WI38 (cell line): ENCODE measurements around the gene EIF1AD.

ENCODE experiments used
- H3K4me3 ChIP-seq: 2 replicates; pipeline ENCODE4 v1.5.1; 2011; ENCODE audit warnings: low read depth, mild to moderate bottlenecking, control low read depth, low read length
- TF ChIP-seq, protein P1 (sequence below): IDR thresholded peaks from 2 replicates; pipeline ENCODE4 v1.5.1; 2012; ENCODE audit warnings: low read depth, mild to moderate bottlenecking, control low read depth, low read length

Gene EIF1AD

GRCh38 chr11:65962141-65962564, 39.8 kb downstream of the EIF1AD start:
- H3K4me3 ChIP-seq, result peak overlapping the region; percentile 92
- TF ChIP-seq, protein P1, sequence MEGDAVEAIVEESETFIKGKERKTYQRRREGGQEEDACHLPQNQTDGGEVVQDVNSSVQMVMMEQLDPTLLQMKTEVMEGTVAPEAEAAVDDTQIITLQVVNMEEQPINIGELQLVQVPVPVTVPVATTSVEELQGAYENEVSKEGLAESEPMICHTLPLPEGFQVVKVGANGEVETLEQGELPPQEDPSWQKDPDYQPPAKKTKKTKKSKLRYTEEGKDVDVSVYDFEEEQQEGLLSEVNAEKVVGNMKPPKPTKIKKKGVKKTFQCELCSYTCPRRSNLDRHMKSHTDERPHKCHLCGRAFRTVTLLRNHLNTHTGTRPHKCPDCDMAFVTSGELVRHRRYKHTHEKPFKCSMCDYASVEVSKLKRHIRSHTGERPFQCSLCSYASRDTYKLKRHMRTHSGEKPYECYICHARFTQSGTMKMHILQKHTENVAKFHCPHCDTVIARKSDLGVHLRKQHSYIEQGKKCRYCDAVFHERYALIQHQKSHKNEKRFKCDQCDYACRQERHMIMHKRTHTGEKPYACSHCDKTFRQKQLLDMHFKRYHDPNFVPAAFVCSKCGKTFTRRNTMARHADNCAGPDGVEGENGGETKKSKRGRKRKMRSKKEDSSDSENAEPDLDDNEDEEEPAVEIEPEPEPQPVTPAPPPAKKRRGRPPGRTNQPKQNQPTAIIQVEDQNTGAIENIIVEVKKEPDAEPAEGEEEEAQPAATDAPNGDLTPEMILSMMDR, result no peak

DNA sequence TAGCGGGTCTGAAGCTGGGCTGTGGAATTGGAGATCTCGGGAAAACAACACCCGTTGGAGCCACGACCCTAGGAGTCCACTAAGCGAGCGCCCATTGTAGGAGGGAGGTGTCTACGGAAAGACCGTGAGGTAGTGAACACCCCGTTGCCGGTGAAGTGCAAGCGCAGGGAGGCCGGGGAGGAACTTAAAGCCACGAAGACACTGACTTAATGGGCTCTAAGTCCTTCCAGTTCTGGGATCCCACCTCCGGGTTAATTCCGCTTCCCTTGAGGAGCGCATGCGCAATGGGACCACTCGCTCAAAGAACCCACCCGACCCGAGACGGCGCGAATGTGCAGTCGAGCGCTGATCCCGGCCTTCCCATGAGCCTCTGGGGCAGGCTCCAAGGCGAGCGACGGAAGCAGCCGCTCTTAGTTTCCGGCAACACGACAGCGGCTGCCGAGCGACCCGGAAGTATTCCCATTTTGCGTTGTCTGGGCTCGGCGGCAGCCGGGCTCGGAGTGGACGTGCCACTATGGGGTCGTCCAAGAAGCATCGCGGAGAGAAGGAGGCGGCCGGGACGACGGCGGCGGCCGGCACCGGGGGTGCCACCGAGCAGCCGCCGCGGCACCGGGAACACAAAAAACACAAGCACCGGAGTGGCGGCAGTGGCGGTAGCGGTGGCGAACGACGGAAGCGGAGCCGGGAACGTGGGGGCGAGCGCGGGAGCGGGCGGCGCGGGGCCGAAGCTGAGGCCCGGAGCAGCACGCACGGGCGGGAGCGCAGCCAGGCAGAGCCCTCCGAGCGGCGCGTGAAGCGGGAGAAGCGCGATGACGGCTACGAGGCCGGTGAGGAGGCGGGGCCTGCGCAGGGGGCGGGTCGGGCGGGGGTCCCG, 40.5 kb downstream of the EIF1AD start, which contains the start of gene SART1:
TSS of gene SART1 (plus strand) at position 468 of the 874 bp plus-strand sequence. CDS start at position 515, 47 bp downstream.
- TF ChIP-seq, protein P1, result no peak
- H3K4me3 ChIP-seq, result peak within 1 kb of the TSS; percentile 92

DNA sequence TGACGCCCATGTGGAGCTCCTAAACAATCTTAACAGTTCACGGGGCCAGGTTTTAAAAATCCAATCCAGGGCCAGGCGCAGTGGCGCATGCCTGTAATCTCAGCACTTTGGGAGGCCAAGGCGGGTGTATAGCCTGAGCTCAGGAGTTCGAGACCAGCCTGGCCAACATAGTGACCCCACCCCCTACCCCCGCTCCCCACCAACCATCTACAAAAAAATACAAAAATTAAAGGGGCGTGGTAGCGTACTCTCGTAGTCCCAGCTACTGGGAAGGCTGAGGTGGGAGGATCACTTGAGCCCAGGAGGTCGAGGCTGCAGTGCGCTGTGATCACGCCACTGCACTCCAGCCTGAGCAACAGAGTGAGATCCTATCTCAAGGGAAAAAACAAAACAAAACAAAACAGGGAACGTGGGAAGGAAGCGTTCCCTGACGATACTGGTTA, 41.1 kb downstream of the EIF1AD start:
- TF ChIP-seq, protein P1, result no peak
- H3K4me3 ChIP-seq, result peak overlapping the region; percentile 92

GRCh38 chr11:65958774-65959420, 43.1 kb downstream of the EIF1AD start:
- TF ChIP-seq, protein P1, result no peak

GRCh38 chr11:65958291-65958690, 43.7 kb downstream of the EIF1AD start:
- H3K4me3 ChIP-seq, result no peak overlapping the region
- TF ChIP-seq, protein P1, result no peak

More at GRCh38 chr11:65958774-65959420, 43.1 kb downstream of the EIF1AD start:
- H3K4me3 ChIP-seq, result no peak overlapping the region

GRCh38 chr11:65954771-65955170, 47.2 kb downstream of the EIF1AD start:
- TF ChIP-seq, protein P1, result no peak
- no peak overlapping the region for H3K4me3 ChIP-seq

DNA sequence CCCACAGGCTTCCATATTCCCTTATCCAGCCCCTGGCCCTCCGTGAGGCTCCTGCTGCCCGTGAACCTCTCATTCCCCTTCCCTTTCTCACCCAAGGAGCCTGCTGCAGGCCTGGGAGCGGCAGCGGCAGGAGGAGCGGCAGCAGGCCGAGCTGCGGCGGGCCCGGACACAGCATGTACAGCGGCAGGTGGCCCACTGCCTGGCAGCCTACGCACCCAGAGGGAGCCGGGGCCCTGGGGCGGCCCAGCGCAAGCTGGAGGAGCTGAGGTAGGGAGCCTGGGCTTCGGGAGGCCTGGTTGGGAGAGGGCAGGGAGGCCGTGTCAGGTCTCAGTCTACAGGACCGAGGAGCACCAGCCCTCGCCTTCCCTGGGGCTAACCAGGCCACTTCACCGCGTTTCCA, 48.5 kb downstream of the EIF1AD start:
- TF ChIP-seq, protein P1, result no peak
- no peak overlapping the region for H3K4me3 ChIP-seq
